GM21786 (cell line): ENCODE measurements around the gene CEBPG.

Source experiments
- ATAC-seq: cut with Tn5 transposase; IDR thresholded peaks from one replicate; pipeline ENCODE4 v1.9.1; 2021; ENCODE audit not compliant: unreplicated experiment

The CEBPG gene

GRCh38 chr19:33373453-33374235 lies at the start of gene CEBPG:
Gene CEBPG (plus strand): TSS chr19:33373709. CDS start chr19:33379240, 5,531 bp downstream.
- ATAC-seq: peak; percentile 86

GRCh38 chr19:33324628-33325027 lies 48.9 kb upstream of the CEBPG start:
- no peak for ATAC-seq

GRCh38 chr19:33325920-33326319 lies 47.6 kb upstream of the CEBPG start:
- ATAC-seq: no peak

GRCh38 chr19:33329060-33329459 lies 44.4 kb upstream of the CEBPG start:
- ATAC-seq: no peak

- no peak for ATAC-seq
Observed at GRCh38 chr19:33329736-33330135, 43.8 kb upstream of the CEBPG start.

- ATAC-seq: no peak
Observed at GRCh38 chr19:33332248-33332647, 41.3 kb upstream of the CEBPG start.

GRCh38 chr19:33333151-33333550 lies 40.4 kb upstream of the CEBPG start:
- ATAC-seq: no peak

- ATAC-seq: no peak
Observed at GRCh38 chr19:33333642-33334041, 39.9 kb upstream of the CEBPG start.

GRCh38 chr19:33334271-33334670 lies 39.2 kb upstream of the CEBPG start:
- no peak for ATAC-seq

GRCh38 chr19:33335446-33335845 lies 38.1 kb upstream of the CEBPG start:
- ATAC-seq: no peak

GRCh38 chr19:33339016-33339984 lies 34.2 kb upstream of the CEBPG start:
- no peak for ATAC-seq

GRCh38 chr19:33340991-33341390 lies 32.5 kb upstream of the CEBPG start:
- ATAC-seq: no peak

- no peak for ATAC-seq
Observed at GRCh38 chr19:33343301-33343700, 30.2 kb upstream of the CEBPG start.

GRCh38 chr19:33343859-33344572 lies 29.5 kb upstream of the CEBPG start:
- ATAC-seq: no peak

GRCh38 chr19:33344573-33344925 lies 29.0 kb upstream of the CEBPG start:
- ATAC-seq: no peak

GRCh38 chr19:33345163-33345562 lies 28.3 kb upstream of the CEBPG start:
- ATAC-seq: no peak

GRCh38 chr19:33346665-33347064 lies 26.8 kb upstream of the CEBPG start:
- ATAC-seq: no peak

GRCh38 chr19:33347300-33347699 lies 26.2 kb upstream of the CEBPG start:
- no peak for ATAC-seq

GRCh38 chr19:33348301-33349010 lies 25.1 kb upstream of the CEBPG start:
- ATAC-seq: no peak
